Measurements from ENCODE around the gene TMEM88. TPM values are rescaled to one million over a fixed set of nuclear protein-coding genes. Genes with fewer than 3 reads are reported as not detected.

The TMEM88 gene
- total and polyA plus RNA-seq, 2 experiments from 2014 or later = 73.3 to 241 TPM

DNA sequence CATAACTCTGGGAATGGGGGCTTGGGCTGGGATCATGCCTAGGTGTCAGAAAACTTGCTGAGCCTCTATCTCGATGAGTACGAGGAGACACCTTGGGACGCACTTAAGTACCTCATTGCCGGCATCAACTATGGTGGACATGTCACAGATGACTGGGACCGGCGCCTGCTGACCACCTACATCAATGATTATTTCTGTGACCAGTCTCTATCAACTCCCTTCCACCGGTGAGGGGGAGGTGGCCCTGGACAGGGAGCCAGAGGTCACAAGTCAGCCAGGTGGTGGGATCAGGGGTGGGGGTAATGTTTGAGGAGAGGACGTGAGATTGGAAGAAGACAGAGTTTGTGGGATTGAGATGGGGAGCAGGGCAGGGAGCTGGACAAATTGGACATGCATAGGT is 24.2 kb upstream of the TMEM88 start:
- peak; percentile 3 for DNase-seq (ENCODE audit: low spot score)
- no peaks in the 10 kb centered on the region for H4K20me1 ChIP-seq (ENCODE audit: insufficient read depth, poor library complexity, severe bottlenecking)
- no peaks in the 10 kb centered on the region for H3K27me3 ChIP-seq
- H3K79me2 ChIP-seq = no peaks in the 10 kb centered on the region
- H3K9me2 ChIP-seq (replicated peaks; ENCODE audit: insufficient read depth) = no peaks in the 10 kb centered on the region
- H3K9me3 ChIP-seq (ENCODE audit: low read depth) = no peaks in the 10 kb centered on the region
- no peaks in the 10 kb centered on the region for H3K36me3 ChIP-seq (replicated peaks; ENCODE audit: insufficient read depth, low read depth)
- H3K4me2 ChIP-seq = no peak overlapping the region
- no peak overlapping the region for H2AFZ ChIP-seq
- WGBS (ENCODE audit: low lambda C conversion rate, missing lambda C conversion rate) = 92% methylated on average over 8 of the region's 8 CpGs
- H3K4me3 ChIP-seq = no peak overlapping the region
- no peak overlapping the region for H3K27ac ChIP-seq
- TF ChIP-seq EZH2 (IDR thresholded peaks at IDR 0.05; ENCODE audit: borderline replicate concordance) (no peak), EZH2phosphoT487 (IDR thresholded peaks at IDR 0.05; ENCODE audit: low read depth, severe bottlenecking, unreplicated experiment) (no peak)
- TF ChIP-seq, protein P1, sequence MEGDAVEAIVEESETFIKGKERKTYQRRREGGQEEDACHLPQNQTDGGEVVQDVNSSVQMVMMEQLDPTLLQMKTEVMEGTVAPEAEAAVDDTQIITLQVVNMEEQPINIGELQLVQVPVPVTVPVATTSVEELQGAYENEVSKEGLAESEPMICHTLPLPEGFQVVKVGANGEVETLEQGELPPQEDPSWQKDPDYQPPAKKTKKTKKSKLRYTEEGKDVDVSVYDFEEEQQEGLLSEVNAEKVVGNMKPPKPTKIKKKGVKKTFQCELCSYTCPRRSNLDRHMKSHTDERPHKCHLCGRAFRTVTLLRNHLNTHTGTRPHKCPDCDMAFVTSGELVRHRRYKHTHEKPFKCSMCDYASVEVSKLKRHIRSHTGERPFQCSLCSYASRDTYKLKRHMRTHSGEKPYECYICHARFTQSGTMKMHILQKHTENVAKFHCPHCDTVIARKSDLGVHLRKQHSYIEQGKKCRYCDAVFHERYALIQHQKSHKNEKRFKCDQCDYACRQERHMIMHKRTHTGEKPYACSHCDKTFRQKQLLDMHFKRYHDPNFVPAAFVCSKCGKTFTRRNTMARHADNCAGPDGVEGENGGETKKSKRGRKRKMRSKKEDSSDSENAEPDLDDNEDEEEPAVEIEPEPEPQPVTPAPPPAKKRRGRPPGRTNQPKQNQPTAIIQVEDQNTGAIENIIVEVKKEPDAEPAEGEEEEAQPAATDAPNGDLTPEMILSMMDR (IDR thresholded peaks at IDR 0.05; ENCODE audit: poor library complexity) = no peak
- peaks cover 6% of the 10 kb centered on the region for H3K4me1 ChIP-seq (ENCODE audit: insufficient read depth)

DNA sequence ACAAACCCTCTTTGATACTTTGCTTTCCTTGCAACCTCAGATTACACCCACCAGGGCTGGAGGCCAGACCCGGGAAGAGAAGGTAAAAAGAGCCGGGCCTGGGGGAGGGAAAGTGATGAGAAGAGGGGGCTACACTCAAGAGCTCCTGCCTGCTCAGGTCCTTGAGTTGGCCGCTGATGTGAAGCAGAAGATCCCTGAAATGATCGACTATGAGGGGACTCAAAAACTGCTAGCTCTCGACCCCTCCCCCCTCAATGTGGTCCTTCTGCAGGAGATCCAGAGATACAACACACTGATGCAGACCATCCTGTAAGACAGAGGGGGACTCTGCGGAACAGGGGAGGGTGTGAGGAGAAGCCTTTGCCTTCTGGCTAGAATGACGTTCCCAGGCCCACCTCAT is 23.6 kb upstream of the TMEM88 start:
- WGBS (ENCODE audit: low lambda C conversion rate, missing lambda C conversion rate) = 81% methylated on average over 7 of the region's 7 CpGs
- no peaks in the 10 kb centered on the region for H3K9me3 ChIP-seq (ENCODE audit: low read depth)
- no peak overlapping the region for H3K4me3 ChIP-seq
- no peaks in the 10 kb centered on the region for H3K27me3 ChIP-seq
- peaks cover 6% of the 10 kb centered on the region for H3K4me1 ChIP-seq (ENCODE audit: insufficient read depth)
- H3K27ac ChIP-seq = no peak overlapping the region
- H3K9me2 ChIP-seq (replicated peaks; ENCODE audit: insufficient read depth) = no peaks in the 10 kb centered on the region
- H3K4me2 ChIP-seq = no peak overlapping the region
- H2AFZ ChIP-seq = no peak overlapping the region
- no peaks in the 10 kb centered on the region for H4K20me1 ChIP-seq (ENCODE audit: insufficient read depth, poor library complexity, severe bottlenecking)
- H3K36me3 ChIP-seq (replicated peaks; ENCODE audit: insufficient read depth, low read depth) = no peaks in the 10 kb centered on the region
- no peaks in the 10 kb centered on the region for H3K79me2 ChIP-seq
- DNase-seq (ENCODE audit: low spot score) = peak; percentile 2
- no peak for TF ChIP-seq EZH2phosphoT487 (IDR thresholded peaks at IDR 0.05; ENCODE audit: low read depth, severe bottlenecking, unreplicated experiment)
- no peak for TF ChIP-seq EZH2 (IDR thresholded peaks at IDR 0.05; ENCODE audit: borderline replicate concordance)
- TF ChIP-seq, protein P1 (IDR thresholded peaks at IDR 0.05; ENCODE audit: poor library complexity) = no peak

DNA sequence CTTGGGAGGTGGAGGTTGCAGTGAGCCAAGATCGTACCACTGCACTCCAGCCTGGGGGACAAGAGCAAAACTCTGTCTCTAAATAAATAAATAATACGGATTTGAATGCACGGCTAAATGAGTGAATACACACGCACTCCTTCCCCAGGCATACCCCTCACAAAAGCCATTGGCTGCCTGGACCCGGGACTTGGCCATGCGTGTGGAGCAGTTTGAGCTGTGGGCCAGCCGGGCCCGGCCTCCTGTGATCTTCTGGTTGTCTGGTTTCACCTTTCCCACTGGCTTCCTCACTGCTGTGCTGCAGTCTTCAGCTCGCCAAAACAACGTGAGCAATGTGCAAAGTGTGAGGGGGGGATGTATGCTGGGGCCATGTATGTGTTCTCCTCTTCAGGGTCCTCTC is 22.4 kb upstream of the TMEM88 start:
- no peak overlapping the region for H3K4me3 ChIP-seq
- peaks cover 2% of the 10 kb centered on the region for H3K79me2 ChIP-seq
- WGBS (ENCODE audit: low lambda C conversion rate, missing lambda C conversion rate) = 78% methylated on average over 10 of the region's 10 CpGs
- no peaks in the 10 kb centered on the region for H3K36me3 ChIP-seq (replicated peaks; ENCODE audit: insufficient read depth, low read depth)
- no peaks in the 10 kb centered on the region for H3K27me3 ChIP-seq
- H3K9me3 ChIP-seq (ENCODE audit: low read depth) = no peaks in the 10 kb centered on the region
- H3K4me1 ChIP-seq (ENCODE audit: insufficient read depth) = peaks cover 6% of the 10 kb centered on the region
- no peaks in the 10 kb centered on the region for H4K20me1 ChIP-seq (ENCODE audit: insufficient read depth, poor library complexity, severe bottlenecking)
- no peaks in the 10 kb centered on the region for H3K9me2 ChIP-seq (replicated peaks; ENCODE audit: insufficient read depth)
- H3K4me2 ChIP-seq = no peak overlapping the region
- no peak overlapping the region for H2AFZ ChIP-seq
- no peak overlapping the region for H3K27ac ChIP-seq
- DNase-seq (ENCODE audit: low spot score) = peak; percentile 3
- TF ChIP-seq EZH2phosphoT487 (IDR thresholded peaks at IDR 0.05; ENCODE audit: low read depth, severe bottlenecking, unreplicated experiment) (no peak), EZH2 (IDR thresholded peaks at IDR 0.05; ENCODE audit: borderline replicate concordance) (no peak)
- TF ChIP-seq, protein P1 (IDR thresholded peaks at IDR 0.05; ENCODE audit: poor library complexity) = no peak

Measured in hepatocyte (in vitro differentiated cells).